H9 (cell line): ENCODE data around the gene FAM210A. TPM values are rescaled to one million over a fixed set of nuclear protein-coding genes. Genes with fewer than 3 reads are reported as not detected.
A peak's percentile ranks its signal among the peaks of the same experiment; 100 is the strongest.

Source experiments
- DNase-seq: peaks from one replicate; pipeline ENCODE4 v3.0.0-alpha.2; 2017
- H2AFZ ChIP-seq: one replicate; pipeline ENCODE4 v1.6.1; 2013; ENCODE audit warnings: mild to moderate bottlenecking, low read length, control low read depth, moderate library complexity
- H2AK5ac ChIP-seq: 2 replicates; pipeline ENCODE4 v1.6.1; 2013; ENCODE audit warnings: low read length, control low read depth, mixed read lengths; ENCODE audit not compliant: insufficient read length
- H2BK120ac ChIP-seq: one replicate; pipeline ENCODE4 v1.6.1; 2013; ENCODE audit warnings: low read depth, mild to moderate bottlenecking, low read length, control low read depth, inconsistent platforms; ENCODE audit not compliant: poor library complexity, severe bottlenecking
- H2BK12ac ChIP-seq: 2 replicates; pipeline ENCODE4 v1.6.1; 2013; ENCODE audit warnings: low read length, control low read depth, mixed read lengths, low read depth; ENCODE audit not compliant: insufficient read length
- H2BK15ac ChIP-seq: 2 replicates; pipeline ENCODE4 v1.6.1; 2013; ENCODE audit warnings: low read depth, low read length, control low read depth
- H2BK20ac ChIP-seq: one replicate; pipeline ENCODE4 v1.6.1; 2013; ENCODE audit warnings: low read depth, mild to moderate bottlenecking, low read length, control low read depth, inconsistent platforms; ENCODE audit not compliant: poor library complexity, severe bottlenecking
- H2BK5ac ChIP-seq: 2 replicates; pipeline ENCODE4 v1.6.1; 2013; ENCODE audit warnings: low read length, control low read depth, mixed read lengths; ENCODE audit not compliant: insufficient read length
- H3K14ac ChIP-seq: 2 replicates; pipeline ENCODE4 v1.6.1; 2013; ENCODE audit warnings: low read length, control low read depth; ENCODE audit not compliant: insufficient read depth
- H3K18ac ChIP-seq: 2 replicates; pipeline ENCODE4 v1.6.1; 2013; ENCODE audit warnings: low read depth, mild to moderate bottlenecking, mixed read lengths, low read length, control low read depth; ENCODE audit not compliant: insufficient read length
- H3K23ac ChIP-seq: 2 replicates; pipeline ENCODE4 v1.6.1; 2013; ENCODE audit warnings: low read length, control low read depth, mixed read lengths, low read depth; ENCODE audit not compliant: insufficient read length
- H3K23me2 ChIP-seq: 2 replicates; pipeline ENCODE4 v1.6.1; 2013; ENCODE audit warnings: low read depth, mild to moderate bottlenecking, mixed read lengths, low read length, control low read depth; ENCODE audit not compliant: insufficient read length, poor library complexity, severe bottlenecking
- H3K27ac ChIP-seq: 2 replicates; pipeline ENCODE4 v1.5.1; 2013; ENCODE audit warnings: low read length, control low read depth, mixed read lengths, low read depth; ENCODE audit not compliant: insufficient read length
- H3K27me3 ChIP-seq: 2 replicates; pipeline ENCODE4 v1.6.1; 2013; ENCODE audit warnings: low read length, control low read depth, inconsistent platforms; ENCODE audit not compliant: insufficient read depth
- H3K4ac ChIP-seq: 2 replicates; pipeline ENCODE4 v1.6.1; 2013; ENCODE audit warnings: low read depth, mild to moderate bottlenecking, control low read depth, inconsistent platforms, low read length, moderate library complexity
- H3K4me1 ChIP-seq: 2 replicates; pipeline ENCODE4 v1.6.1; 2013; ENCODE audit warnings: low read length, control low read depth, inconsistent platforms; ENCODE audit not compliant: insufficient read depth
- H3K4me2 ChIP-seq: 2 replicates; pipeline ENCODE4 v1.6.1; 2013; ENCODE audit warnings: low read length, control low read depth, mixed read lengths; ENCODE audit not compliant: insufficient read length, insufficient read depth
- H3K56ac ChIP-seq: 2 replicates; pipeline ENCODE4 v1.6.1; 2013; ENCODE audit warnings: low read depth, mild to moderate bottlenecking, mixed read lengths, low read length, control low read depth; ENCODE audit not compliant: insufficient read length
- H3K79me1 ChIP-seq: 2 replicates; pipeline ENCODE4 v1.6.1; 2013; ENCODE audit warnings: low read depth, mild to moderate bottlenecking, moderate library complexity, low read length, control low read depth, inconsistent platforms; ENCODE audit not compliant: insufficient read depth, poor library complexity, severe bottlenecking
- H3K79me2 ChIP-seq: 2 replicates; pipeline ENCODE4 v1.6.1; 2013; ENCODE audit warnings: low read length, control low read depth, inconsistent platforms; ENCODE audit not compliant: insufficient read depth
- H3K9ac ChIP-seq: 2 replicates; pipeline ENCODE4 v1.6.1; 2013; ENCODE audit warnings: low read length, control low read depth, mixed read lengths; ENCODE audit not compliant: insufficient read length; ENCODE audit errors: extremely low read depth
- H3K9me3 ChIP-seq: one replicate; pipeline ENCODE4 v1.6.1; 2013; ENCODE audit warnings: low read depth, low read length, inconsistent platforms; ENCODE audit not compliant: control insufficient read depth
- H3T11ph ChIP-seq: one replicate; pipeline ENCODE4 v1.6.1; 2013; ENCODE audit warnings: mild to moderate bottlenecking, low read length, control low read depth, inconsistent platforms
- H4K20me1 ChIP-seq: one replicate; pipeline ENCODE4 v1.6.1; 2013; ENCODE audit not compliant: control insufficient read depth, insufficient read length, insufficient read depth
- H4K5ac ChIP-seq: 2 replicates; pipeline ENCODE4 v1.6.1; 2013; ENCODE audit warnings: low read depth, mild to moderate bottlenecking, mixed read lengths, low read length, control low read depth; ENCODE audit not compliant: insufficient read length
- H4K8ac ChIP-seq: replicated peaks from 2 replicates; pipeline ENCODE4 v1.6.1; 2013; ENCODE audit warnings: low read length, control low read depth, mixed read lengths, low read depth; ENCODE audit not compliant: insufficient read length
- H4K91ac ChIP-seq: 2 replicates; pipeline ENCODE4 v1.6.1; 2013; ENCODE audit warnings: low read depth, mild to moderate bottlenecking, moderate library complexity, mixed read lengths, low read length, control low read depth; ENCODE audit not compliant: insufficient read length
- H3K27ac Mint-ChIP-seq, 3 experiments: 2 replicates in 2 of 3; 3 replicates in 1 of 3; pipeline ENCODE4 v1.8.0; 2020 to 2021; ENCODE audit warnings: mixed read lengths in 3 of 3, mild to moderate bottlenecking in 1 of 3, moderate library complexity in 1 of 3
- H3K27me3 Mint-ChIP-seq: 2 replicates; pipeline ENCODE4 v1.8.0; 2021; ENCODE audit warnings: low read depth, mild to moderate bottlenecking, moderate library complexity, mixed read lengths
- H3K36me3 Mint-ChIP-seq, 3 experiments: 2 replicates in 2 of 3; 3 replicates in 1 of 3; pipeline ENCODE4 v1.8.0; 2020 to 2021; ENCODE audit warnings: low read depth in 3 of 3, mixed read lengths in 3 of 3; ENCODE audit not compliant: insufficient read depth in 1 of 3
- H3K4me1 Mint-ChIP-seq, 2 experiments: 2 replicates each; pipeline ENCODE4 v1.8.0; 2020; ENCODE audit warnings: mixed read lengths in 2 of 2
- H3K4me3 Mint-ChIP-seq, 2 experiments: 2 replicates in 1 of 2; 3 replicates in 1 of 2; pipeline ENCODE4 v1.8.0; 2020 to 2021; ENCODE audit warnings: mild to moderate bottlenecking in 2 of 2, mixed read lengths in 2 of 2, moderate library complexity in 1 of 2
- H3K9me3 Mint-ChIP-seq, 2 experiments: 2 replicates in 1 of 2; 3 replicates in 1 of 2; pipeline ENCODE4 v1.8.0; 2020; ENCODE audit warnings: mild to moderate bottlenecking in 2 of 2, mixed read lengths in 2 of 2, moderate library complexity in 1 of 2
- WGBS: extraction: QIAGEN DNeasy Blood & Tissue Kit; methylation state at CpG from one replicate; pipeline ENCODE4 v1.1.7; 2013; ENCODE audit warnings: missing lambda C conversion rate, low lambda C conversion rate, mixed read lengths; ENCODE audit not compliant: insufficient read length; ENCODE audit errors: extremely low coverage; 5-methylcytosine and 5-hydroxymethylcytosine counted together
- total RNA-seq: library from RNA; stranded (reverse); gene quantifications from 2 replicates; pipeline ENCODE4 v1.2.1, GENCODE V29; 2021
- TF ChIP-seq, protein P1 (sequence below): fragments of 200-600 bp; sonication (generic); conservative IDR thresholded peaks from 3 replicates; pipeline ENCODE4 v1.8.0; 2021; ENCODE audit warnings: antibody characterized with exemption, mild to moderate bottlenecking

Gene FAM210A
- total RNA-seq, 1 experiment from 2014 or later = 22.5 TPM

DNA sequence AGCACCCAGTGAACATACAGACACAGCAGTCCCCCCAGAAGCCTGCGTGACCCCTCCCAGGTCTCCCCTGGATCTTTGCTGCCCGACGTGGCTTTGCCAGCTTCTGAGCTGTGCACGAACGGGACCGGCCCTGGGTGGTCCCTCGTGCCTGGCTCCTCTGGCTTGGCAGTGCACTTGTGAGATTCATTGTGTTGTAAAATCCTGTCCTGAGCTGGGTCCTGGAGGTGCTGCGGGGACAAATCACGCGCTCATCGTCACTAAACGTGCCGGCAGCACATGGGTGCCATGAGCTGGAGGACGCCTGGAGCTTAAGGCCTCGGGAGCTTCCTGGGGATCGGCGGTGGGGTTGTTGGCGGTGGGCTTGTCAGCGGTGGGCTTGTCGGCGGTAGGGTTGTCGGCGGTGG, 104.9 kb downstream of the FAM210A start:
- H3K27ac Mint-ChIP-seq = peak overlapping the region in 1 of 3 experiments; percentile 82; a peak in 2 of 7 replicates
- no peaks in the 10 kb centered on the region for H3K9me3 ChIP-seq

More for the DNA sequence above, 104.9 kb downstream of the FAM210A start:
- no peak for DNase-seq
- no peaks in the 10 kb centered on the region for H3K79me2 ChIP-seq
- no peaks in the 10 kb centered on the region for H3K79me1 ChIP-seq
- no peak overlapping the region for H3K23ac ChIP-seq
- no peak overlapping the region for H4K8ac ChIP-seq
- no peak overlapping the region for H3K4me2 ChIP-seq
- H3K4ac ChIP-seq = no peak overlapping the region
- H3T11ph ChIP-seq = no peak overlapping the region
- no peaks in the 10 kb centered on the region for H3K4me1 ChIP-seq
- H2AK5ac ChIP-seq = no peak overlapping the region
- H2BK120ac ChIP-seq = no peak overlapping the region
- H3K23me2 ChIP-seq = no peaks in the 10 kb centered on the region
- H3K14ac ChIP-seq = no peak overlapping the region
- Mint-ChIP-seq H3K27me3 (no peaks in the 10 kb centered on the region; the same call in 1 of the 2 replicates), H3K9me3 (no peaks in the 10 kb centered on the region), H3K4me1 (no peaks in the 10 kb centered on the region), H3K4me3 (no peak overlapping the region), H3K36me3 (peaks cover 0 to 2% (median 0%) of the 10 kb centered on the region in 3 experiments; a peak in 2 of 7 replicates)
- TF ChIP-seq, protein P1, sequence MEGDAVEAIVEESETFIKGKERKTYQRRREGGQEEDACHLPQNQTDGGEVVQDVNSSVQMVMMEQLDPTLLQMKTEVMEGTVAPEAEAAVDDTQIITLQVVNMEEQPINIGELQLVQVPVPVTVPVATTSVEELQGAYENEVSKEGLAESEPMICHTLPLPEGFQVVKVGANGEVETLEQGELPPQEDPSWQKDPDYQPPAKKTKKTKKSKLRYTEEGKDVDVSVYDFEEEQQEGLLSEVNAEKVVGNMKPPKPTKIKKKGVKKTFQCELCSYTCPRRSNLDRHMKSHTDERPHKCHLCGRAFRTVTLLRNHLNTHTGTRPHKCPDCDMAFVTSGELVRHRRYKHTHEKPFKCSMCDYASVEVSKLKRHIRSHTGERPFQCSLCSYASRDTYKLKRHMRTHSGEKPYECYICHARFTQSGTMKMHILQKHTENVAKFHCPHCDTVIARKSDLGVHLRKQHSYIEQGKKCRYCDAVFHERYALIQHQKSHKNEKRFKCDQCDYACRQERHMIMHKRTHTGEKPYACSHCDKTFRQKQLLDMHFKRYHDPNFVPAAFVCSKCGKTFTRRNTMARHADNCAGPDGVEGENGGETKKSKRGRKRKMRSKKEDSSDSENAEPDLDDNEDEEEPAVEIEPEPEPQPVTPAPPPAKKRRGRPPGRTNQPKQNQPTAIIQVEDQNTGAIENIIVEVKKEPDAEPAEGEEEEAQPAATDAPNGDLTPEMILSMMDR = no peak
- no peak overlapping the region for H3K9ac ChIP-seq
- no peak overlapping the region for H2AFZ ChIP-seq
- no CpG with 5 or more reads among the region's 23 CpGs for WGBS
- no peak overlapping the region for H2BK15ac ChIP-seq
- H3K56ac ChIP-seq = no peak overlapping the region
- H2BK12ac ChIP-seq = no peak overlapping the region
- H2BK5ac ChIP-seq = no peak overlapping the region
- no peaks in the 10 kb centered on the region for H4K20me1 ChIP-seq
- no peaks in the 10 kb centered on the region for H3K27me3 ChIP-seq
- H4K91ac ChIP-seq = no peak overlapping the region
- no peak overlapping the region for H2BK20ac ChIP-seq
- no peak overlapping the region for H3K27ac ChIP-seq
- no peak overlapping the region for H3K18ac ChIP-seq
- no peak overlapping the region for H4K5ac ChIP-seq
